WI38 (cell line): Measurements from ENCODE around the gene ADK.
"Not testable (repeated sequence)": the region's sequence is repeated elsewhere in the genome, so short reads cannot be mapped to it uniquely, and the experiment has no call there.

Experiments
- H3K4me3 ChIP-seq: 2 replicates; pipeline ENCODE4 v1.5.1; 2011; ENCODE audit warnings: low read depth, mild to moderate bottlenecking, control low read depth, low read length
- TF ChIP-seq, protein P1 (sequence below): IDR thresholded peaks from 2 replicates; pipeline ENCODE4 v1.5.1; 2012; ENCODE audit warnings: low read depth, mild to moderate bottlenecking, control low read depth, low read length

The ADK gene

DNA sequence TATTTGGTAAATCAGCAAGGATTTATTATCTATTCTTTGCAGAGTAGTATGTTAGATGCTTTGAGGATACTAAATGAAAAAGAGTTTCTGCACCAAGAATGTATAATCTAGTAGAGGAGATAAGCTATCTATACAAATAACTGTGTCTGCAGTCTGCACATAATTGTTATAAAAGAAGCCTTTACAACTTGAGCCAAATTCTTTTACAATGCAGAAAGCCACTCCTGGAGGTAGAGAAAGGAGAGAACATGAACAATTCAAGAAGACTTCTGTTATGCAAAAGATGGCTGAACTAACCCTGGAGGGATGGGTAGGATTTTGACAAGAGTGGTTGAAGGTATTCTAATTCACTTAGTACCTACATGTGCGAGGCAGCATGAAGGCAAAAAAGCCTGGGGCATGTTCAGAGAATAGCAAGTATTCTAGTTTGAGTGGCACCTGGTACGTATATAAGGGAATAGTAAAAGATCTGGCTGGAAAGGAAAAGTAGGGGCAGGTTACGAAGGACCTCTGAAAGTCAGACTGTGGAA, 424.2 kb downstream of the ADK start:
- TF ChIP-seq, protein P1, sequence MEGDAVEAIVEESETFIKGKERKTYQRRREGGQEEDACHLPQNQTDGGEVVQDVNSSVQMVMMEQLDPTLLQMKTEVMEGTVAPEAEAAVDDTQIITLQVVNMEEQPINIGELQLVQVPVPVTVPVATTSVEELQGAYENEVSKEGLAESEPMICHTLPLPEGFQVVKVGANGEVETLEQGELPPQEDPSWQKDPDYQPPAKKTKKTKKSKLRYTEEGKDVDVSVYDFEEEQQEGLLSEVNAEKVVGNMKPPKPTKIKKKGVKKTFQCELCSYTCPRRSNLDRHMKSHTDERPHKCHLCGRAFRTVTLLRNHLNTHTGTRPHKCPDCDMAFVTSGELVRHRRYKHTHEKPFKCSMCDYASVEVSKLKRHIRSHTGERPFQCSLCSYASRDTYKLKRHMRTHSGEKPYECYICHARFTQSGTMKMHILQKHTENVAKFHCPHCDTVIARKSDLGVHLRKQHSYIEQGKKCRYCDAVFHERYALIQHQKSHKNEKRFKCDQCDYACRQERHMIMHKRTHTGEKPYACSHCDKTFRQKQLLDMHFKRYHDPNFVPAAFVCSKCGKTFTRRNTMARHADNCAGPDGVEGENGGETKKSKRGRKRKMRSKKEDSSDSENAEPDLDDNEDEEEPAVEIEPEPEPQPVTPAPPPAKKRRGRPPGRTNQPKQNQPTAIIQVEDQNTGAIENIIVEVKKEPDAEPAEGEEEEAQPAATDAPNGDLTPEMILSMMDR: no peak
- H3K4me3 ChIP-seq: no peak overlapping the region

DNA sequence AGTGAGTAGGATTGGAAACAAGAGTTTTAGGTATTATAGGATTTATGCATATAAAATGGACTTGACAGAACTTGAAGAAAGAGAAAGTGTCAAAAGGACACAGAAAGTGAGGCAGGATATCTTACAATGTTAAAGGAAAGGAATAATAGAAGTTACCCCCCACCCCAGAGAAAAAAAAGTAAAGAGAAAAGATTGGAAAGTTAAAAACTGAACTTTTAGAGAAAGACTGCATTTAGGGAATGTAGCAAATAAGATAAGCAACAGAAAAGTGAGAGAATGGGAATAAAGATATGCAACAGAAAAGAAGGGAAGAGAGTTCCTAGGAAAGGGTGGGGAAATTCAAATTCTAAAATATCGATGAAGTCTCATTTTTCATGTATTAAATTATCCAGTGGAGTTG, 424.9 kb downstream of the ADK start:
- TF ChIP-seq, protein P1: no peak

DNA sequence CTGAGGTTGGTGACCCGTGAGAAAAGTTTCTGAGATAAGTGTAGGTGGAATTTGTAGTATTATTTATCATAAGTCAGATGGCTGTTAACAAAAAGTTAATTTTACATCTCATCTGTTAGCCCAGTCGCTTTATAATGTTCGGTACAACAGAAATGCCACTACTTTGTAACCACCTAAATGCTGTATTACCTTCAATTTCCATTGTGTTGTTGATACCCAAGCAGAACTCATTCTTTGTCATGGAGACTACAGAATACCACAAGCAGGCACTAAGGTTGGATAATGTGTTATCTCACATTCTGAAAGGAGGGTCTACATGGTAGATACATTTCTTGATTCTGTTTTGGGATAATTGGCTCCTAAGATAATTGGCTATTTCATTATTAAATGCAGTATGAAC, 425.6 kb downstream of the ADK start:
- no peak overlapping the region for H3K4me3 ChIP-seq

More for the DNA sequence above, 424.9 kb downstream of the ADK start:
- H3K4me3 ChIP-seq: no peak overlapping the region

DNA sequence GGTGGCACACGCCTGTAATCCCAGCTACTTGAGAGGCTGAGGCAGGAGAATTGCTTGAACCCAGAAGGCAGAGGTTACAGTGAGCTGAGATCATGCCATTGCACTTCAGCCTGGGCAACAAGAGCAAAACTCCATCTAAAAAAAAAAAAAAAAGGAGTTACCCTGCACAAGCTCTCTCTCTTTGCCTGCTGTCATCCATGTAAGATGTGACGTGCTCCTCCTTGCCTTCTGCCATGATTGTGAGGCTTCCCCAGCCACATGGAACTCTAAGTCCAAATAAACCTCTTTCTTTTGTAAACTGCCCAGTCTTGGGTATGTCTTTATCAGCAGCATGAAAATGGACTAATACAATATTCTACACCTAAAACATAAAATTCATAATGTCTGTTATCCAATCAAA, 429.4 kb downstream of the ADK start:
- not testable (repeated sequence) for H3K4me3 ChIP-seq

More for the DNA sequence above, 425.6 kb downstream of the ADK start:
- TF ChIP-seq, protein P1: no peak

DNA sequence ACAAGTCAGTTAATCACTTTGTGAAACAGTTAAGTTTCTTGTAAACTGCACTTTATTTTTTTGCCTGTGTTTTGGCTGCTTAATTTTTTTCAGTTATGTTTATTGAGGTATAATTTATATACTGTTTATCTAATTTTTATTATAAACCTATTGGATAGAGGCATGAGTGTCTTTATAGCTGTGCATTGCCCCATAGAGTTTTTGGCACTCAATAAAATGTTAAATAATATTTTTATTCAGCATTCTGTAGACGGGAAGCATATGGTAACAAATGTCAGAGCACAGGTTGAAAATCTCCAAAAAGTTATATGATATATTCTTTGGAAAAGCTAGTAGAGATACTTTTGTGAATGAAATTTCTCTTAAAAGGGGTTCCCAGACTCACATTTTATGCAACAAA, 431.5 kb downstream of the ADK start:
- TF ChIP-seq, protein P1: no peak
- H3K4me3 ChIP-seq: no peak overlapping the region

DNA sequence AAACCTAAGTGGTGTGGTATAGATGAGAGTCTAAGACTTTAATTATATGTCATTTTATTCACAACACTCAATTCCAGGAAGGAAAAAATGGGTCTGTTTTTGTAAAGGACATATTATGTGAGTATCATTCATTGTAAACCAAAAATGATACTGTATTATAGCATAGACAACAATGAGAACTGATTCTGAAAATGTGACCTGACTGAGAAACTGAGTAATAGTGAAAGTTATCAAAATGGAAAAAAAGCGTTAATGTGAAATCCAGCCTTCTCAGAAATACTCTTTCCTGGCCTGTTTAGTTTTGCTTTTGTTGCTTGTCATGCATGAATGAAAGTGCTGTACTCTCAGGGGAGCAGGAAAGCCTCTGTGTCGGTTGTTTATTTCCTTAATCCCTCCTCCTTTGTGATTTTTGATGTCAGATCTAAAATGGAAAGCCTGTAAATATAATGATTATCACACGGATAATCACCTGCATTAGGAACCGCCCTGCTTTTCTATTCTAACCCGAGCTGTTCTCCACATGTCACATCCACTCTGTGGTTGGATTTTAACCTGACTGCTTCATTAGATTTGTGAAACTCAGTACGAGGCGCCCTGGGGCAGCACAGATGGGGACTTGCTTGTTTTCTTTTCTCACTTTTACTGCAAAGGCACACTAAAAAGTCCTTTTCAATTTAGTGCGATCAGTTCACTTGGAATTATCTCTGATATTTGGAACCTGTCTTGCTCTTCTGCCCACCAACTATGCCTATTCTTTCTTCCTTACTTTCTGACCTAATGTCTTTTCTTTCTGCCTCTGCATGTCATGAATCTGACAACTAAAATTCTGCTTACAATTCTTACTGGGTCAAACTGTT, 434.4 kb downstream of the ADK start:
- TF ChIP-seq, protein P1: no peak
- no peak overlapping the region for H3K4me3 ChIP-seq

DNA sequence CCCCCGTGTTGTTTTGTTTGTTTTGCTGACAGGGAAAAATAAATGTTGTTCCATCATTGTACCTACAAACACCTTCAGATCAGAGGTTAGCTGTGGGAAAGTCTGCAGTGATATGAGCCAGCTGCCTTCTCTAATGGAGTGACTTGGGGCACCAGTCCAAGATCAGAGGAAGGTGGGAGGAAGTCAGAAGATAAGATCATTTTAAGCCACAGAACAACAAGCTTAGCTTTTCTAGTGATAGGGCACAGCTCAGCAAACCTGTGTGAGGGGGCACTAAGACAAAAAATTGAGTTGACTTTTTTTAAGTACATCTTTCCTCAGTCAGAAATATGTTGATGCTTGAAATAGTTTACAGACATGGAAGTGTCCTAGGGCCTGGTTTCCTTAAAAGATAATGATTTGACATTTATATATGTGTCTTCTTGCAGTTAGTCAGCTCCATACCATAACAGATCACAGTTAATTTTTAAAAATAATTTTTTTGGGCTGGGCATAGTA, 435.1 kb downstream of the ADK start:
- TF ChIP-seq, protein P1: no peak
- H3K4me3 ChIP-seq: no peak overlapping the region
